ENCODE measurements around the gene MEF2C.

GRCh38 chr5:88722546-88723073 lies 160.4 kb downstream of the MEF2C start:
- TF ChIP-seq POLR2A (IDR thresholded peaks at IDR 0.05) (no peak), POLR2AphosphoS5 (IDR thresholded peaks at IDR 0.05) (no peak), EP300 (IDR thresholded peaks at IDR 0.05; ENCODE audit: low read depth) (no peak)
- TF ChIP-seq, protein P1, sequence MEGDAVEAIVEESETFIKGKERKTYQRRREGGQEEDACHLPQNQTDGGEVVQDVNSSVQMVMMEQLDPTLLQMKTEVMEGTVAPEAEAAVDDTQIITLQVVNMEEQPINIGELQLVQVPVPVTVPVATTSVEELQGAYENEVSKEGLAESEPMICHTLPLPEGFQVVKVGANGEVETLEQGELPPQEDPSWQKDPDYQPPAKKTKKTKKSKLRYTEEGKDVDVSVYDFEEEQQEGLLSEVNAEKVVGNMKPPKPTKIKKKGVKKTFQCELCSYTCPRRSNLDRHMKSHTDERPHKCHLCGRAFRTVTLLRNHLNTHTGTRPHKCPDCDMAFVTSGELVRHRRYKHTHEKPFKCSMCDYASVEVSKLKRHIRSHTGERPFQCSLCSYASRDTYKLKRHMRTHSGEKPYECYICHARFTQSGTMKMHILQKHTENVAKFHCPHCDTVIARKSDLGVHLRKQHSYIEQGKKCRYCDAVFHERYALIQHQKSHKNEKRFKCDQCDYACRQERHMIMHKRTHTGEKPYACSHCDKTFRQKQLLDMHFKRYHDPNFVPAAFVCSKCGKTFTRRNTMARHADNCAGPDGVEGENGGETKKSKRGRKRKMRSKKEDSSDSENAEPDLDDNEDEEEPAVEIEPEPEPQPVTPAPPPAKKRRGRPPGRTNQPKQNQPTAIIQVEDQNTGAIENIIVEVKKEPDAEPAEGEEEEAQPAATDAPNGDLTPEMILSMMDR (IDR thresholded peaks at IDR 0.05): no peak
